ENCODE measurements around the gene C22orf39.

GRCh38 chr22:19438298-19438697 is 9.2 kb downstream of the C22orf39 start:
- TF ChIP-seq, protein P1, sequence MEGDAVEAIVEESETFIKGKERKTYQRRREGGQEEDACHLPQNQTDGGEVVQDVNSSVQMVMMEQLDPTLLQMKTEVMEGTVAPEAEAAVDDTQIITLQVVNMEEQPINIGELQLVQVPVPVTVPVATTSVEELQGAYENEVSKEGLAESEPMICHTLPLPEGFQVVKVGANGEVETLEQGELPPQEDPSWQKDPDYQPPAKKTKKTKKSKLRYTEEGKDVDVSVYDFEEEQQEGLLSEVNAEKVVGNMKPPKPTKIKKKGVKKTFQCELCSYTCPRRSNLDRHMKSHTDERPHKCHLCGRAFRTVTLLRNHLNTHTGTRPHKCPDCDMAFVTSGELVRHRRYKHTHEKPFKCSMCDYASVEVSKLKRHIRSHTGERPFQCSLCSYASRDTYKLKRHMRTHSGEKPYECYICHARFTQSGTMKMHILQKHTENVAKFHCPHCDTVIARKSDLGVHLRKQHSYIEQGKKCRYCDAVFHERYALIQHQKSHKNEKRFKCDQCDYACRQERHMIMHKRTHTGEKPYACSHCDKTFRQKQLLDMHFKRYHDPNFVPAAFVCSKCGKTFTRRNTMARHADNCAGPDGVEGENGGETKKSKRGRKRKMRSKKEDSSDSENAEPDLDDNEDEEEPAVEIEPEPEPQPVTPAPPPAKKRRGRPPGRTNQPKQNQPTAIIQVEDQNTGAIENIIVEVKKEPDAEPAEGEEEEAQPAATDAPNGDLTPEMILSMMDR (IDR thresholded peaks at IDR 0.05): no peak
- TF ChIP-seq MAFK (IDR thresholded peaks at IDR 0.05; ENCODE audit: partially characterized antibody) (no peak), ZC3H11A (IDR thresholded peaks at IDR 0.05) (no peak), POLR2A (IDR thresholded peaks at IDR 0.05; ENCODE audit: low read length) (no peak), RFX5 (IDR thresholded peaks at IDR 0.05) (no peak), FOSL2 (IDR thresholded peaks at IDR 0.05) (no peak), FOSL2 (CRISPR knock-in tag; IDR thresholded peaks at IDR 0.05) (no peak), SREBF2 (IDR thresholded peaks at IDR 0.05) (no peak), MAZ (IDR thresholded peaks at IDR 0.05; ENCODE audit: borderline replicate concordance, low read depth, low read length) (no peak), USF2 (IDR thresholded peaks at IDR 0.05) (no peak), MAX (IDR thresholded peaks at IDR 0.05) (no peak), RAD21 (conservative IDR thresholded peaks at IDR 0.05 in 1 of 2, IDR thresholded peaks at IDR 0.05 in 1 of 2) (no peak), HOXB13 (CRISPR knock-in tag; IDR thresholded peaks at IDR 0.05; ENCODE audit: low read depth) (no peak)
- TF ChIP-seq, protein P2, sequence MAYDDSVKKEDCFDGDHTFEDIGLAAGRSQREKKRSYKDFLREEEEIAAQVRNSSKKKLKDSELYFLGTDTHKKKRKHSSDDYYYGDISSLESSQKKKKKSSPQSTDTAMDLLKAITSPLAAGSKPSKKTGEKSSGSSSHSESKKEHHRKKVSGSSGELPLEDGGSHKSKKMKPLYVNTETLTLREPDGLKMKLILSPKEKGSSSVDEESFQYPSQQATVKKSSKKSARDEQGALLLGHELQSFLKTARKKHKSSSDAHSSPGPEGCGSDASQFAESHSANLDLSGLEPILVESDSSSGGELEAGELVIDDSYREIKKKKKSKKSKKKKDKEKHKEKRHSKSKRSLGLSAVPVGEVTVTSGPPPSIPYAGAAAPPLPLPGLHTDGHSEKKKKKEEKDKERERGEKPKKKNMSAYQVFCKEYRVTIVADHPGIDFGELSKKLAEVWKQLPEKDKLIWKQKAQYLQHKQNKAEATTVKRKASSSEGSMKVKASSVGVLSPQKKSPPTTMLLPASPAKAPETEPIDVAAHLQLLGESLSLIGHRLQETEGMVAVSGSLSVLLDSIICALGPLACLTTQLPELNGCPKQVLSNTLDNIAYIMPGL (CRISPR knock-in tag; IDR thresholded peaks at IDR 0.05; ENCODE audit: borderline replicate concordance): no peak
